HFF-Myc (cell line): ENCODE data around the gene SSBP3.

ENCODE experiments used
- DNase-seq: peaks from one replicate; pipeline ENCODE4 v3.0.0-alpha.2; 2011; ENCODE audit warnings: low read depth; ENCODE audit errors: extremely low read depth
- H3K4me3 ChIP-seq: replicated peaks from 2 replicates; pipeline ENCODE4 v1.5.1; 2011; ENCODE audit warnings: low read depth, mild to moderate bottlenecking, control low read depth, low read length
- TF ChIP-seq, protein P1 (sequence below): IDR thresholded peaks from 2 replicates; pipeline ENCODE4 v1.5.1; 2012; ENCODE audit warnings: mild to moderate bottlenecking, low read depth, low read length, control low read depth; ENCODE audit errors: missing control alignments

The SSBP3 gene

DNA sequence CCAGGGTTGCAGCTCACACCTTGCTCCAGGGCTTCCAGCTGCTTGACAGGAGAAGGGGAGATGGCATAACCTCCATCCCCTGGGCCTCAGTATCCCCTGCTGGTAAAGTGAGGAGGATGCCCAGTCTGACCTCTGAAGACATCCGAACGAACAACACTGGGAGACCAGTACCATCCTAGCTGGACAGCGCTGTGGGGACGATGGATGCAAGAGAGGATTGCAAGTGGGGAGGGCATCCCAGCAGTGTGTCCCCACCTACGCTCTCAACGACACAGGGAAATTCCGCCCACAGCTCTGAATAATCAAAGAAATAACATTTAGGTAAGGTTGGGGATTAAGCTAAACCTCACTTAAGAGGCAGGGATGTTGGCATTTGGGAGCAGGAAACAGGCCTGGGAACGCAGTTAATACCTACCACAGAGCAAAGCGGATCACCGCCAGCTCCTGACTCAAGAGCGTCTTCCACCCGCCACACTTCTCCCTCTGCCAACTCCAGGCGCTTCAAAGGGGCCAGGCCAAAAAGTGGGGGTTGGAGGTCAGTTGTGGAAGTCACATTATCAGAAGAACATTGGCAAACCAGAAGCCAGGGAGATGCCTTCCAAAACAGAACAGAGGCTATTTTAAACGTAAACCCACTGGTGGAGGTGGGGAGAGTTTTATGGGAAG is 47.6 kb downstream of the SSBP3 start:
- DNase-seq: no peak

DNA sequence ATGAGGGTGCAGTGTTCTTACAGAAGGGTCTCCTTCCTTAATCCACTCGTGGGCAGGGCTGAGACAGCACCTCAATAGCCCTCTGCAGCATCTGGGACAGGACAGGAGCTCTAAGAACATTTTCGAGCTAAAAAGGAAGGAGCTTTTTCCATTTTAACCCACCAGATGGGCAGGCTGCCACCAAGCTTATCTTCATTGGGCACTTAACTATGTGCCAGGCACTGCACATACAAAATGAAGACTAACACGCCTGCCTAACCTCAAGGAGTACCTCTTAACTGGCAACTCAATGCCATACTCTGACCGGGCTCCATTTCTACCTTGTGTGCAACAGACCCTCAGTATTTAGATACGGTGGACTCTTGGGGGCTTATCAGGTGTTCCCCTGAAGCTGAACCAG is 48.2 kb downstream of the SSBP3 start:
- DNase-seq: no peak
- H3K4me3 ChIP-seq: no peak overlapping the region
- TF ChIP-seq, protein P1, sequence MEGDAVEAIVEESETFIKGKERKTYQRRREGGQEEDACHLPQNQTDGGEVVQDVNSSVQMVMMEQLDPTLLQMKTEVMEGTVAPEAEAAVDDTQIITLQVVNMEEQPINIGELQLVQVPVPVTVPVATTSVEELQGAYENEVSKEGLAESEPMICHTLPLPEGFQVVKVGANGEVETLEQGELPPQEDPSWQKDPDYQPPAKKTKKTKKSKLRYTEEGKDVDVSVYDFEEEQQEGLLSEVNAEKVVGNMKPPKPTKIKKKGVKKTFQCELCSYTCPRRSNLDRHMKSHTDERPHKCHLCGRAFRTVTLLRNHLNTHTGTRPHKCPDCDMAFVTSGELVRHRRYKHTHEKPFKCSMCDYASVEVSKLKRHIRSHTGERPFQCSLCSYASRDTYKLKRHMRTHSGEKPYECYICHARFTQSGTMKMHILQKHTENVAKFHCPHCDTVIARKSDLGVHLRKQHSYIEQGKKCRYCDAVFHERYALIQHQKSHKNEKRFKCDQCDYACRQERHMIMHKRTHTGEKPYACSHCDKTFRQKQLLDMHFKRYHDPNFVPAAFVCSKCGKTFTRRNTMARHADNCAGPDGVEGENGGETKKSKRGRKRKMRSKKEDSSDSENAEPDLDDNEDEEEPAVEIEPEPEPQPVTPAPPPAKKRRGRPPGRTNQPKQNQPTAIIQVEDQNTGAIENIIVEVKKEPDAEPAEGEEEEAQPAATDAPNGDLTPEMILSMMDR: no peak

More for the DNA sequence above, 47.6 kb downstream of the SSBP3 start:
- TF ChIP-seq, protein P1: no peak
- H3K4me3 ChIP-seq: no peak overlapping the region

DNA sequence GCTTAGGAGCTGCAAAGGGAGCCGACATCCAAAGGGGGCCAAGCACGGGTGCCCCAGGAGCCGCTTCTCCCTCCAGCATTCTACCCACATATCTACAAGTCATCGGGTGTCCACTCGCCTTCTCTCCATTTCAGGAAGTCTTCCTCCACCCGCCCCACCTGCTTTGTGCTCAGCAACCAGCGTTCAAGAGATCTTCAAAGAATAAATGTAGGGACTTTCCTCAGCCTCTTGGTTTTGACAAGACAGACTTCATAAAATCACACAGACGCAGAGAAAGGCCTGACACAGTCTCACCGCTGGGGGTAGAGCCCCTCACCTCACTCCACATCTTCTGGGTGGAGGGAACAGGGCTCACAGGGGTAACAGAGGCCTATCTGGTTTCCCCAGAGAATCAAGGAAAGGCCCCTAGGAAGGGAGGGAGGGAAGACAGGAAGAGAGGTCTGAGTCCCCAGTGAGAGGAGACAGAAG is 49.5 kb downstream of the SSBP3 start:
- DNase-seq: no peak
- no peak overlapping the region for H3K4me3 ChIP-seq
- TF ChIP-seq, protein P1: no peak

DNA sequence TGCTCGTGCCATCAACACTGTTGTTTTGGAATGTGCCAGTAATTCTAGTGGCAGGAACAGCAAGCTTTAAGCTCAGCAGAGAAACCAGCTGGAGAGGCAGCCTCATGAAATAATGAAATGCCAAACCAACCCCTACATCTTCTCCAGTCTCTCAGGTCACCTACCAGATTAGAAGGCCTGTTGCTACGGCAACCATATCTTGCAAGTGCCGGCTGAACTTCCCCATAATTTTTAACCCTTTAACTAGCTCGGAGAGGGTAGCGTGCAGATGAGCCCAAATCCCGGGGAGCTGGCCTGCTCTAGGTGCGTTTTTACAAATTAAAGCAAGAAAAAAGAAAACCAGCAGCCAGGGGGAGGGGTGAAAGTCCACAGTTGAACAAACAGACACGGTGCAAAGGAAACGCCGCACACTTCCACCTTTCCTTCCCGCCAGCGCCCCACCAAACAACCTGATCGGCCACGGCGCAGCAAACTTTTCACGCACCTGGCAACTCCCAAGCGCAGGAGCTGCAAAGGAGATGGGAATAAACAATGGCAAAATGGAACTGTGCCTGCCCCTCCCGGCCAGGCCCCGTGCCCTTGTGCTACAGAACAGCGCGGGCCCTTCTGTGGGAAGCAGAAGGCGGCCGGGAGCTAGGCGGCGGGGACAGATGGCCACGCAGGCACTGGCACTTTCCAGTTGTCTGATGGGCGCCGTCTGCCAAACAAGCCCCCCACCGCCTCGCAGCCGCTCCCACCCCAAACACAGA is 50.1 kb downstream of the SSBP3 start:
- H3K4me3 ChIP-seq: no peak overlapping the region
- TF ChIP-seq, protein P1: no peak
- DNase-seq: no peak

DNA sequence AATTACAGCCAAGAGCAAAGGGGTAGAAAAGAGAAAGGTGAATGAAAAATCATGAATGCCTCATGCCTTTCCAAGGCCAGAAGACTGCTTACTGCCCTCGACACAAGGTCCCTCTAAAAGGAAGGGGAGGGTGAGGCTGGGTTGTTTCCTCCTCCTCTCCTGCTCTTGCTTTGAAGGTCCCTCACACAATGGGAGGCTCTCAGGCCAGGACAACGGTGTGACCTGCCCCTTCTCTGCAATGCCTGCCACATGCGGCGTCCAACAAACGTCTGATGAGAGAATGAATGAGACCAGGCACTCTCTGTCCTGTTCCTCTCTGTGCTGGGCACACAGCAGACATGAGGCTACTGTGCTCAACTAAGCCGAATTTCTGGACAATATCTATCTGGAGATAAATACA is 51.3 kb downstream of the SSBP3 start:
- no peak for DNase-seq
- TF ChIP-seq, protein P1: no peak
- H3K4me3 ChIP-seq: no peak overlapping the region

DNA sequence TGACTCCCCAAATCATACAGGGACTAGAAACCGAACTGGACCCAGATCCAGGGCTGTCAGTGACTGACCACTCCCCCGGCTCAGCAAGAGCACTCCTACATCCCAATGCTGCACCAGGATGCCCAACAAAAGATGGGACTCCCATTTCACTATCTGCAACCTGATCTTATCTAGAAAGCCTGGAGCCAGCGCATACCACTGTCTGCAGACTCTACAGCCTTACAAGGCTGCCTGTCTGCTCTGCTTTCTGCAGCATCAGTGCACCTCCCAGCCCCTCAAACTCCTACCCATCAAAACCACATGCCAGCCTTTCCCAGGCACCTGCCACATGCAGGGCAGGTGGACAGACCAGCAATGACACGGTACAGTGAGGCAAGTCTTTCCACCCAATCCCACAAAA is 52.2 kb downstream of the SSBP3 start:
- TF ChIP-seq, protein P1: no peak
- no peak for DNase-seq
- H3K4me3 ChIP-seq: no peak overlapping the region
